Astrocyte of the hippocampus (primary cell): ENCODE data around the gene HSPB1.
"Not testable (repeated sequence)": the region's sequence is repeated elsewhere in the genome, so short reads cannot be mapped to it uniquely, and the experiment has no call there.

Source experiments
- DNase-seq: peaks from one replicate; pipeline ENCODE4 v3.0.0; 2011; ENCODE audit warnings: low read depth, low spot score

The HSPB1 gene

GRCh38 chr7:76333511-76334101 lies 31.1 kb downstream of the HSPB1 start:
- DNase-seq = peak; percentile 42

- DNase-seq = no peak
These were observed 32.0 kb downstream of the HSPB1 start for GRCh38 chr7:76334320-76334967.

- not testable (repeated sequence) for DNase-seq
These were observed 32.9 kb downstream of the HSPB1 start for GRCh38 chr7:76335417-76335816.

GRCh38 chr7:76336094-76336493 lies 33.6 kb downstream of the HSPB1 start:
- DNase-seq = no peak

GRCh38 chr7:76337147-76337546 lies 34.7 kb downstream of the HSPB1 start:
- DNase-seq = no peak

- DNase-seq = peak; percentile 77
These were observed 36.0 kb downstream of the HSPB1 start for GRCh38 chr7:76338298-76339084.

GRCh38 chr7:76340617-76341131 lies 38.2 kb downstream of the HSPB1 start:
- peak; percentile 69 for DNase-seq

GRCh38 chr7:76342222-76342621 lies 39.7 kb downstream of the HSPB1 start:
- DNase-seq = no peak

- DNase-seq = no peak
These were observed 40.9 kb downstream of the HSPB1 start for GRCh38 chr7:76343294-76343930.

GRCh38 chr7:76343931-76344321 lies 41.5 kb downstream of the HSPB1 start:
- no peak for DNase-seq

- DNase-seq = no peak
These were observed 43.6 kb downstream of the HSPB1 start for GRCh38 chr7:76346097-76346496.

GRCh38 chr7:76346778-76347177 lies 44.3 kb downstream of the HSPB1 start:
- DNase-seq = no peak

- DNase-seq = no peak
These were observed 45.2 kb downstream of the HSPB1 start for GRCh38 chr7:76347710-76348109.

- DNase-seq = no peak
These were observed 46.9 kb downstream of the HSPB1 start for GRCh38 chr7:76349313-76349885.

GRCh38 chr7:76351372-76351771 lies 48.9 kb downstream of the HSPB1 start:
- DNase-seq = no peak

GRCh38 chr7:76352193-76352592 lies 49.7 kb downstream of the HSPB1 start:
- no peak for DNase-seq

- DNase-seq = no peak
These were observed 51.3 kb downstream of the HSPB1 start for GRCh38 chr7:76353744-76354143.
